HAP-1 (cell line): Measurements from ENCODE around the gene IGF2.

Source experiments
- DNase-seq, 2 experiments: peaks; one replicate each; pipeline ENCODE4 v3.0.0-alpha.2; 2016 to 2020; ENCODE audit warnings: low spot score in 2 of 2
- H3K27me3 ChIP-seq: fragments of 250-450 bp; sonication (Bioruptor Pico); 2 replicates; pipeline ENCODE4 v1.5.1; 2020; ENCODE audit warnings: low read depth, mild to moderate bottlenecking, moderate library complexity
- H3K36me3 ChIP-seq: fragments of 250-450 bp; sonication (Bioruptor Pico); replicated peaks from 2 replicates; pipeline ENCODE4 v1.5.1; 2020; ENCODE audit warnings: mild to moderate bottlenecking
- H3K4me1 ChIP-seq: fragments of 250-450 bp; sonication (Bioruptor Pico); 2 replicates; pipeline ENCODE4 v1.5.1; 2020; ENCODE audit warnings: mild to moderate bottlenecking
- H3K4me3 ChIP-seq: fragments of 250-450 bp; sonication (Bioruptor Pico); 2 replicates; pipeline ENCODE4 v1.5.1; 2020; ENCODE audit warnings: mild to moderate bottlenecking, moderate library complexity
- H3K9me3 ChIP-seq: fragments of 250-450 bp; sonication (Bioruptor Pico); 2 replicates; pipeline ENCODE4 v1.5.1; 2020; ENCODE audit warnings: mild to moderate bottlenecking, moderate library complexity
- in situ Hi-C: fragments of 300-500 bp; cut with MboI; formaldehyde crosslinking; loops from 3 replicates; pipeline ENCODE4 v1.14.3; 2020; ENCODE audit warnings: low sequenced_read_pairs, inconsistent platforms, mixed read lengths

IGF2 gene

GRCh38 chr11:2092956-2093412 lies 46.2 kb downstream of the IGF2 start:
- no peak for DNase-seq
- in situ Hi-C loops: no loop called here
- Histone ChIP-seq H3K9me3 (no peaks in the 10 kb centered on the region), H3K4me1 (no peaks in the 10 kb centered on the region), H3K4me3 (no peak overlapping the region), H3K27me3 (no peaks in the 10 kb centered on the region), H3K36me3 (no peaks in the 10 kb centered on the region)

GRCh38 chr11:2092464-2092910 lies 46.7 kb downstream of the IGF2 start:
- no peak overlapping the region for H3K4me3 ChIP-seq
- DNase-seq: no peak
- in situ Hi-C loops: no loop called here
- H3K36me3 ChIP-seq: no peaks in the 10 kb centered on the region
- H3K9me3 ChIP-seq: no peaks in the 10 kb centered on the region
- H3K27me3 ChIP-seq: no peaks in the 10 kb centered on the region
- H3K4me1 ChIP-seq: no peaks in the 10 kb centered on the region

GRCh38 chr11:2091786-2092463 lies 47.3 kb downstream of the IGF2 start:
- Histone ChIP-seq H3K4me3 (no peak overlapping the region), H3K36me3 (no peaks in the 10 kb centered on the region), H3K4me1 (no peaks in the 10 kb centered on the region), H3K9me3 (no peaks in the 10 kb centered on the region), H3K27me3 (no peaks in the 10 kb centered on the region)
- in situ Hi-C loops: no loop called here
- DNase-seq: no peak

- no peaks in the 10 kb centered on the region for H3K4me1 ChIP-seq
- no peak overlapping the region for H3K4me3 ChIP-seq
- H3K9me3 ChIP-seq: no peaks in the 10 kb centered on the region
- in situ Hi-C loops: no loop called here
- DNase-seq: no peak
- no peaks in the 10 kb centered on the region for H3K36me3 ChIP-seq
- no peaks in the 10 kb centered on the region for H3K27me3 ChIP-seq
These were observed 48.0 kb downstream of the IGF2 start for GRCh38 chr11:2091112-2091746.

GRCh38 chr11:2090172-2091111 lies 48.7 kb downstream of the IGF2 start:
- H3K4me3 ChIP-seq: no peak overlapping the region
- no peak for DNase-seq
- no peaks in the 10 kb centered on the region for H3K9me3 ChIP-seq
- in situ Hi-C loops: no loop called here
- H3K4me1 ChIP-seq: no peaks in the 10 kb centered on the region
- H3K27me3 ChIP-seq: no peaks in the 10 kb centered on the region
- H3K36me3 ChIP-seq: no peaks in the 10 kb centered on the region

GRCh38 chr11:2089536-2090165 lies 49.5 kb downstream of the IGF2 start:
- no peaks in the 10 kb centered on the region for H3K9me3 ChIP-seq
- no peaks in the 10 kb centered on the region for H3K36me3 ChIP-seq
- peak; percentile 6 to 62 for DNase-seq
- in situ Hi-C loops: no loop called here
- H3K4me1 ChIP-seq: no peaks in the 10 kb centered on the region
- H3K27me3 ChIP-seq: no peaks in the 10 kb centered on the region
- H3K4me3 ChIP-seq: no peak overlapping the region

- DNase-seq: no peak
- H3K36me3 ChIP-seq: no peaks in the 10 kb centered on the region
These were observed 50.2 kb downstream of the IGF2 start for GRCh38 chr11:2088746-2089535.

GRCh38 chr11:2088284-2088683 lies 50.9 kb downstream of the IGF2 start:
- DNase-seq: no peak
- H3K4me3 ChIP-seq: no peak overlapping the region
- H3K4me1 ChIP-seq: no peaks in the 10 kb centered on the region
- H3K9me3 ChIP-seq: no peaks in the 10 kb centered on the region
- no peaks in the 10 kb centered on the region for H3K27me3 ChIP-seq
- in situ Hi-C loops: no loop called here
- H3K36me3 ChIP-seq: no peaks in the 10 kb centered on the region

More at GRCh38 chr11:2088746-2089535, 50.2 kb downstream of the IGF2 start:
- in situ Hi-C loops: no loop called here
- Histone ChIP-seq H3K4me3 (no peak overlapping the region), H3K27me3 (no peaks in the 10 kb centered on the region), H3K9me3 (no peaks in the 10 kb centered on the region), H3K4me1 (no peaks in the 10 kb centered on the region)

- H3K9me3 ChIP-seq: no peaks in the 10 kb centered on the region
- no peaks in the 10 kb centered on the region for H3K36me3 ChIP-seq
- no peaks in the 10 kb centered on the region for H3K4me1 ChIP-seq
- in situ Hi-C loops: no loop called here
- no peak for DNase-seq
- no peaks in the 10 kb centered on the region for H3K27me3 ChIP-seq
- H3K4me3 ChIP-seq: no peak overlapping the region
These were observed 52.7 kb downstream of the IGF2 start for GRCh38 chr11:2086239-2087040.

GRCh38 chr11:2085251-2086066 lies 53.7 kb downstream of the IGF2 start:
- no peaks in the 10 kb centered on the region for H3K27me3 ChIP-seq
- no peaks in the 10 kb centered on the region for H3K36me3 ChIP-seq
- DNase-seq: no peak
- H3K4me3 ChIP-seq: no peak overlapping the region
- no peaks in the 10 kb centered on the region for H3K9me3 ChIP-seq
- H3K4me1 ChIP-seq: no peaks in the 10 kb centered on the region
- in situ Hi-C loops: no loop called here

- Histone ChIP-seq H3K4me1 (no peaks in the 10 kb centered on the region), H3K27me3 (no peaks in the 10 kb centered on the region), H3K9me3 (no peaks in the 10 kb centered on the region), H3K4me3 (no peak overlapping the region), H3K36me3 (no peaks in the 10 kb centered on the region)
- DNase-seq: no peak
- in situ Hi-C loops: no loop called here
These were observed 54.5 kb downstream of the IGF2 start for GRCh38 chr11:2084721-2085120.
